ENCODE measurements around the gene FTO.

The FTO gene

DNA sequence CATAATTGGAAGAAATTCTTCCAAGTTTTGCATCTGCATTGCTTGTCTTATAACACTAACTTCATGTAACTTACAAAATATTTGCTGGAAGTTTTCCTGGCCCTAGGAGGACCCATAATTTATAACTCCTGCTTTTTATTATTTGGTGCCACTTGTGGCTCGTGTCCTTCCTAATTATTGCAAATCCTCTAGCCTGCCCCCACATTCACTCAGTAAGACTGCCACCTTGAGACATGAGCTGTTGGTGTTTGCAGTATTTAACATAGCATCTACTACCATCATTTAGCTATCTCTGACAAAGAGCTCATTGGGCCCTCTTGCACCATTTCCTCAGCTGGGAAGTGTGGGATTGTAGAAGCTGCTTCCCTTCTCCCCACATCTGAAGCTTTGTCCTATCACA lies 49.5 kb downstream of the FTO start:
- DNase-seq (ENCODE audit: low read depth in 2 of 3, low spot score in 1 of 3), result no peak

DNA sequence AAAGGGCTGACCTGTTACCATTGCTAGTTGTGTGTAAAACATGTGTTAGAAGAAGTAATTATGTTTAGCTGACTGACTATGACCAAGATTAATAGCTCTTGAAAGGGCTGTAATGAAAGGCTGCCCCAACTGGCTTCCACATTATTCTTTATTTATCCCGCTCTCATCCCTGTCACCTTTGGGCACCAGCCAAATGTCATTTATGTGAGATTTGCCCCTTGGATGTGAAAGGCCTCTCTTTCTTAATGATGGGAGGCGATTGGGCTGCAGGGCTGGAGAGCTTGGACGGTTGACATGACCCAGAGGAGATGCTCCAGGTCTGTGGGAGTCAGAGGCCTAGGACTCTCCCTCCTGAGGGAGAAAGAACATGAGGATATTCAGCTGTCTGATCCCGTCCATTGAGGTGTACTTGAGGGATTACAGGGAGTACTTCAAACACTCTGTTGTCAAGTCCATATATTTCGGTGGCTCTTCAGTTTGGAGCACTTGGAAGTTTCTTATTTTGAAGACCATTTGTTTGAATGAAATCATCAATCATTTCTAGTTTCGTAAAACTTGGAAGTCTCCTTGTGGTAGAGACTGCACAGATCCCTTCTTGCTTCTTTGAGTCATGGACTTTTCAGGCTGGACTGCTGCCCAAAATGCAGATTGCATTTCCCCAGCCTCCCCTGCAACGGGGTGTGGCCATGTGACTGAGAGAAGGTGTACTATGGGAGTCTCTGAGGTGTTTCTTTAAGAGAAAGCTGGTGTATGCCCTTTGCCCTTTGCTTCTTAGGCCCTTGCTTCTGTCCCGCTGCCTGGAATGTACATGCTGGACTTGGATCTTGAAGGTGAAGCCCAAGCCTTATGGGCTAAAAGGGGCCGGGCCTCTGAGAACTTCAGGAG lies 51.3 kb downstream of the FTO start:
- DNase-seq (ENCODE audit: low read depth in 2 of 3, low spot score in 1 of 3), result no peak

DNA sequence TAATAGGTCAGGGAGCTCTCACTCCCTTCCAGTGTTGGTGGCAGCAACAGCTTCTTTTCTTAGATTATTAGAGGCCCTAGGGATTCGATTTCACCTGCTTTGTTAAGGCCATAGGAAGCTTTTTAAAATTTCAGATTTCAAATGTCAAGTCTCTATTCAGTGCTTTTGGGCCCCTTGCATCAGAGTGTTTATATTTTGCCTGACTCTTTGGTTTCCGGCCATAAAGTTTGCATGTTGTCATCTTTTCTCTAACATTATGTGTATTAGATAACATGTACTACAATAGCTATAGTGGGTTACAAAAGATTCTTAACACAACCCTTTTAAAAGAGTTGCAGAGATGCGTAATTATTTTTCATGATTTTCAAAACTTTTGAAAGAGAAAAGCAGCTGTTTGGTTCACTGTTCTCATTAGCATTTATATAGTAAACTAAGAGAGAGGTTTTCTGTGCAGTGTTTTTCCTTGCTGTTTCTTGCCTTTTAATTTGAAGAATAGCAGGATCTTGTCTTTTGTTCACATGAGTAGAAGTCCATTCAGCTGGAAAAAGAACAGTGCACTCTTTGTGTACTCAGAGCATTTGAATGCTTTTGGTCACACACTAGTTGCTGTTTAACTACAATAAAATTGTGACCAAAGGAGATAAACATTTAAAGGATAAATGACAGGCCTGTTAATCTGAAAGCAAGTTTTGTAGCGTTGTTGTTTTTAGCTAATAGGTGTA lies 52.5 kb downstream of the FTO start:
- DNase-seq (ENCODE audit: low read depth in 2 of 3, low spot score in 1 of 3), result no peak

DNA sequence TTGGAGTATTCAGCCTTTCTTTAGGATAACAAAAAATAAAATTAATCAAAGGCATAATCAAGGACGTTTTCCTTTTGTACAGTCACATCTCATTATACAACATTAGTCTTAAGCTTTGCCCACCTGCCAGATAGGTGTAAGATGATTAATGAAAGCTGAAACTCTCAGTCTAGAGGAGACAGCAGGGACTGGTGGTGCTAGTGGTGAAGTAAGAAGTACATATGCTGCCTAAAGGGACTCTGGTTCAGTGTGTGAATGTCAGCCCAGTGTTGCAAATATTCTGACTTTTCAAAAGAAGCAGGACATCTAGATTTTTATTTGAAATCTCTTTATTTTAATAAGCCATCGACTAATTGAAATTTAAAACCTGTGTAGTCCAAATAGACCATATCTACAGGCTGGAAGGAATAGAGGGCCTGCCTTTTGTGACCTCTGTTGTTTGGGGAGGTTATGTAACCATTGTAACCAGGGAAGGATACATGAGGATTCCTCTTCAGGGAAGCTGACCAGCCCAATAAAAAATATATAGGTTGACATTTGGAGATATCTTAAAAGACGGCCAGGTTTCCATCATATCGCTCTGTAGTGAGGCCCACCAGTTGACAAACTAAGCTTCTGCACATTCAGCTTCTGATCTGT lies 54.1 kb downstream of the FTO start:
- no peak for DNase-seq (ENCODE audit: low read depth in 2 of 3, low spot score in 1 of 3)

DNA sequence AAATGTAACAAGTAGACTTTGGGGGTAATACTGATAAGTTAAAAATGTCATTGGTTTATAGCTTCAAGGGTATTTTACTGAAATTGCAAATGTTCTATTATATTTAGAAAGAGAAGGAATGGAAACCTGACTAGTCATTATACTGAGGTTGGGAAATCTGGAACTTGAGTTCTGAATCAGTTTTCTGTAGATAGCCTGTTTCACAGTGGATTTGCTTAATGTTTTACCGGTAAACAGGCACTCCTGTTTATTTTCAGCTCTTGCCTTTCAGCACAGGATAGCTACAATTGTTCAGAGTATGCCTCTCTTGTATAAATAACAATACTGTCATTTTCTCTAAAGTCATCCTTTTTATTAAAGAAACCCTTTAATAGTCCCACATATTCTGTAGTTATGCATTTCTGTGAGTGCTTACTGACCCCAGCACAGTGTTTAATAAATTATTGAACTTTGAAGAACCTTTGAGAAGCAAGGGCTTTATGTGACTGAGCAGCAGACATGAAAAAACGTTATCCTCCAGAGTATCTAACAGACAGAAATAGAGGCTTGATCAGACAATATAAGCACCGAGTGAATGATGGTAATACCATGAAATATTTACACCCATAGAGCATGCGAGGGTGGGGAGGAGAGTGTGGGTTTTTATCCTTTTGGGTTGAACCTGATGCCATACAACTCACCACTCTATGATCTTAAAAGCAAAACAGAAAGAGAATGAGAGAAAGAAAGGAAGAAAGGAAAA lies 58.2 kb downstream of the FTO start:
- DNase-seq (ENCODE audit: low read depth in 2 of 3, low spot score in 1 of 3), result no peak

DNA sequence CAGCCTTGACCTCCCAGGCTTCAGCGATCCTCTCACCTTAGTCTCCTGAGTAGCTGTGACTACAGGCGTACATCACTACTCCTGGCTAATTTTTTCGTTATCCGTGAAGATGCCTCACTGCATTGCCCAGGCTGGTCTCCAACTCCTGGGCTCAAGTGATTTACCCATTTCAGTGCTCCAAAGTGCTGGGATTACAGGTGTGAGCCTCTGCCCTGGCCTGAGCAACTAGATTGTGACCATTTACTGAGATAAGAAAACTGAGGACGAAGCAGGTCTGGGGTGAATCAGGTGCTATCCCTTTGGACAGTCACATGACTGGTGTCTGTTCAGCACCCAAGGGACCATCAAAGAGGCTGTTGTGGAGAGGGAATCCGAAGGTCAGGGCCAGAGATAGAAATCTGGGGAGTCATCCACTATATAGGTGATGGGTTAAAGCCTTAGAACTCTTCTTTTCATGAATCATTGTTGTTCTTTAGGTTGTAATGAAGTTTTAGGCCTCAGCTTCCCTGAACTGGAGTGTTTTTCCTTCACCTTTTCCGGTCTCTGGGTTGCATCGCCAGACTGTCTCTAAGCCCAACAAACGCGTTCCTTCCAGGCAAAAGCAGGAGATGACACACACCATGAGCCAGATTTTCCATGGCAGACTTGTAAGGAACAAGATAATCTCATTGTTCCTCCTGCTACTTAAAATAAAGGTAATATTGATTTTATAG lies 62.5 kb downstream of the FTO start:
- DNase-seq (ENCODE audit: low read depth in 2 of 3, low spot score in 1 of 3), result no peak

DNA sequence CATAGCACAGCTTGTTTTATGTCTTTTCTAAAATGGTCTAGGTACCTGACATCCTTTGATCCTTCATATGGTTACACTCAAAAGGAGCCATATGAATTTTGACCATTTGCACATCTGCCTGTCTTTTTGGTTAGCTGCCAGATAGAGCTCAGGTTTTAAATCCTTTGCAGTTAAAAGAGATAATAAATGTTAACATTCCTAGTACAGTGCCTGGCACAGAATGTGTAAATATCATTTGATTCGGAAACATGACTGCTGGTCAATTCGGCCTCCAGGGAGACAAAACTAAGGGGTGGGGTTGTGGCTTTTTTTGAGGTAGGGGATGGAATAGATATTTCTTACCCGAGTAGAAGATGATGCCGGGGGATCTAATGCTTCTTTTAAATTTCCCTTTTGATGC lies 64.2 kb downstream of the FTO start:
- no peak for DNase-seq (ENCODE audit: low read depth in 2 of 3, low spot score in 1 of 3)

DNA sequence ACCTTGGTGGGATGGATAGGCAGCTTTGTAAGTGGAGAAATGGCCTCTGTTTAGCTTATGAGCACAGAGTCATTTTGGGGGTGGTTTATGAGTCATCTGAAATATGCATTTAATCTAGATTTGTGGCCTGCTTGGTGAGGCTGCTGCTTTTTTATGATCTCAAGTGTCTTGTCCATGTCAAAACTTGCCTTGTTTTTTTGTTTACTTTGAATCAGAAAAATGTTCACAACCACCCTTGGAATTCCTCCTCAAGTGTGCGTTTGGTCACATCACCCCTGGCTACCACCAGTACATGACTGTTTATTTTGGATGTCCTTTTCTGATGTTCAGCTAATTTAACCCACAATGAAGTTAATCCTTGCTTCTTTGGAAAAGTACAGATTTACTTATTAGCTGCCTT lies 64.6 kb downstream of the FTO start:
- DNase-seq (ENCODE audit: low read depth in 2 of 3, low spot score in 1 of 3), result no peak

DNA sequence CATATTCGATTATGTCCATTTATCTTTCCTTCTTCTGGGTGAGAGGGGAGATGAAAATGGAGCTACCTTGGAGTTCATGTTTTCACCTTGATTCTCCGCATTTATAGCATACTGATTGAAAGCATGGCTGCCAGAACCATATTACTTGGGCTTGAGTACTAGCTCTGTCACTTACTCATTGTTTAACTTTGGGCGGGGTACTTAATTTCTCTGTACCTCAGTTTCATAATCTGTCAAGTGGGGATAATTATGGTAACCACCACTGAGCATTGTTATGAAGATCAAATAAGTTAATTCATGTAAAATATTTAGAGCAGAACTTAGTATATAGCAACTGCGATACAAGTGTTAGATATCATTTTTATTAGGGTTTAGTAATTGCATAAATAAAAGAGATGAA lies 65.2 kb downstream of the FTO start:
- DNase-seq (ENCODE audit: low read depth in 2 of 3, low spot score in 1 of 3), result no peak

DNA sequence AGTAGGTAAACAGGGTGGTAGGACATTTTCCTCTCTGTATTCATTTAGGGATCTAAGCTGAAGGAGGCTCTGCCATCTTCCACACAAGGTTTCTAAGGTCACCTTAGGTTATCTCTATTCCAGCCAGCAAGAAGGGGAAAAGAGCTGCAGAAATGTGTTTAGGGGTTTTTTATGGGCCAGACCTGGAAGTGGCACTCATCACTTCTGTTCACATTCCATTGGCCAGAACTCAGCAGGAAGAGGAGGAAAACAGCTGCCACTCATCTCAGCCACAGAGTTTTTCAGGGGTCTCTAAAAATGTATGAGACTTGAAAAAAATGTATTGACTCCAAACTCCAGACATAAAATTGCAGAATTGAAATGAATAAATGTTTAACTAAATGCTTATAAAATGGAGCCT lies 65.8 kb downstream of the FTO start:
- DNase-seq (ENCODE audit: low read depth in 2 of 3, low spot score in 1 of 3), result no peak

DNA sequence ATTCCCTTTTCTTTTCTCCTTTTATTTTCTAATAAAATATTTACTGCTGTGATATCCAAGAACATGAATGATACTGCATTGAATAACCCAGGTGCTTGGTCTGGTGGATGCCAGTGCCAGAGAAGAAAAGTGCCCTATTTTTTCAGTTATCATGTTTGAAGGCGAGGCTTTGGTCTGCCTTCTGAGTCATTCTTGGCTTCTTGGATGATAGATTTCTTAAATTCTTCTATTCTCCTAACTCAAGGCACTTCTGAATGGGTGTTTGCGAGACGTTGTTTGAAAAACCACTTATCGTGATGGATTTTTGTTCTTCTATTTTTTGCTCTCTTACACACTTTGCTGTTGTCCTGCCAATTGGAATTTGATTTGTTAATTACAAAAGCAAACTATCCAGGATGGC lies 66.7 kb downstream of the FTO start:
- no peak for DNase-seq (ENCODE audit: low read depth in 2 of 3, low spot score in 1 of 3)

DNA sequence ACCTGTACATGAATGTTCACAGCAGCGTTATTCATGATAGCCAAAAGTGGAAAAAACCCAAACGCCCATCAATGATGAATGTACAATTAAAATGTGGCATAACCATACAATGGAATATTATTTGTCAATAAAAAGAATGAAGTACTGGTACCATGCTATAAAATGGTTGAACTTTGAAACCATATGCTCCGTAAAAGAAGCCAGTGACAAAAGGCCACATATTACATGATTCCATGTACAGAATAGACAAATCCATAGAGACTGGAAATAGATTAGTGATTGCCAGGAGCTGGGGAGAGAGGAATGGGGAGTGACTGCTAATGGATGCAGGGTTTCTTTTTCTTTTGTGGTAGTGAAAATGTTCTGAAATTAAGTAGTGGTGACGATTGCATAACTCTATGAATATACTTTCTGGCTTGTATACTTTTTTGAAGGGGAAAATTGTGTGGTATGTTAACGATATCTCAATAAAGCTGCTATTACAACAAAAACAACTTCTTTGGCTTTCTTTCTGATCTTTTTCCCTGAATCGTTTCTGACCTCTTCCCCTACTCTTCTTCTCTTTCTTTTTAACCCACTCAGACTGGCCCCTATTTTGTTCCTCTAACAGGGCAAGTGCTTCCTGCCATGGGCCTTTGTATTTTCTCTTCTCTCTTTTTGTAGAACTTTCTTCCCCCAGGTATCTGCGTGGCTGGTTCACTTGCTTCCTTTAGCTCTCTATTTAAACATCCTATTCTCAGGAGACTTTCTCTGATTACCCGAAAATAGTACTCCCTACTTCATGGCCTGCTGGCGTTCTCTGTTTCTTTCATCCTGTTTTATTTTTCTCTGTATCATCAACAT lies 67.9 kb downstream of the FTO start:
- DNase-seq (ENCODE audit: low read depth in 2 of 3, low spot score in 1 of 3), result no peak

DNA sequence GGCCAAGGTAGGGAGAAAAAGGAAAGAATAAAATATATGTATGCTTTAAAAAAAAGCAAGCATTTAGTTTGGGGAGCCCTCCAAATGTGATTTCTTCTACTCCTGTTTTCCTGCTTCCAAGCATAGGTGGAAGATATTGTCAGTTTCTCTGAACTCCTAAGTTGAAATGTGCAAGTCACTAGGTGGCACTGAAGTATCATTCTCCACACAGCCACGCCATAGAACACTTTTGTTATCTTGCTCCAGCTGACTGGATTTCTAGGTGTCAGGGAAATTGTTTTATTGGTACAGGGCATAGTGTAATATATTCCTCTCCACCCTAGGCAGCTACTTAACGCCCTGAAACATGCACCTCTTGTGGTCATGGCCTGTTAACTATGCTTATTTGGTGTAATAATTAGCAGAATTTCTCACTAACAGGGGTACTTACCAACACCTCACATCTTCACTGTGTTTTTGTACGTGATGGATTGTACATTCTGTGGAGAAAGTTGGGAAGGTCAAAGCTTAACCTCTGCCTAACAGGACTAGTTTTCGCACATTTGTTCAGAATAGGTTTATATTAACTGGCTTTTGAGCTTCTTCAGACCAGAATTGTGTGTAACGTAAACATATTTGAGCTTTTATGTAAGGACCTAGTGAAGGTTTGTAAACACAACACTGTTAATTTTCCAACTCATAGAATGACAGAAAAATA lies 69.3 kb downstream of the FTO start:
- DNase-seq (ENCODE audit: low read depth in 2 of 3, low spot score in 1 of 3), result no peak

DNA sequence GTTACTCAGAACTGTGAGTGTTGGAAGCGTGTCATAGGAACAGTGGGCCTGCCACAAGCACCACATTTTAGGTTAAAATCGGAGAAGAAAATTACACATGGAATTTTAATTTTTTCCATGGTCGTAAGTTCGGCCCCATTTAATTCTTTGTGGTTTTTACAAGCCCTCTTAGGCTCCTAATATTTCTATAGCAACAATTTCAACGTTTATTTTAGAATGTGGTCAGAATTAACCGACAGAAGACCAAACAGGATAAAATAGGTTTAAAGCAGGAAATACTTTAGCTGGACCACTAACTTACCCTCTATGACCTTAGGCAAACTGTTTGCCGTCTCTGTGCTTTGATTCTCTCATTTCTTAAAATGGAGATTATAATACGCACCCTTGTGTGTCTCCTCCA lies 69.9 kb downstream of the FTO start:
- no peak for DNase-seq (ENCODE audit: low read depth in 2 of 3, low spot score in 1 of 3)

DNA sequence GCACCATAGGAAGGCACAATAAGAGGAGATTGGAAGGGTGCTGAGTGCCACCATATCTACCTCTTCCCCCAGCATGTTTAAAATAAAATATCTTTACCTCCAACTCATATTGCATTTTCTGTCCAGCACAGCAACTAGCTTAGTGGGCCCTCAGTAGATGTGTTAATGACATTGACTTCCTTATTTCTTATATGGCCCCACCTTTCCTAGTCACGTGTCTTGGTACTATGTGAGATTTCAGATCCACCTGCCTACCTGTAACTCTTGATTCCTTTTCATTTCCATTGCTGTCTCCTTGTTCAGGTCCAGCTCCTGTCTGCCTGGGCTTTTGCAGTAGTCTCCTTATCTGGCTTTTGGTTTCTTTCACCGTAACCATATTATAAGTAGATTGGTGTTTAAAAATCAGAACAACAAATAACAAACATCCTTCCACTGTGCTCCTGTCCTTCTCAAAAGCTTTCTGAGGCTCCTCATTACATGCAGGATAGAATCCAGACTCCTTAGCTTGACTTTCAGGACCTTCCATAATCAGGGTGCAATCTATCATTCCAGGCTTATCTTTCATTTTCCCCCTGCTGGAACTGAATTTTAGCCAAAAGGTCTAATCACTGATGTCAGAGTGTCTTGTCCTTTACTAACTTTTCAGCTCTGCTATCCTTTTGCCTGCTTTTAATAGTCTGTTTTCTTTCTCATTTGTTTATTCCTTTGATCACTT lies 71.3 kb downstream of the FTO start:
- no peak for DNase-seq (ENCODE audit: low read depth in 2 of 3, low spot score in 1 of 3)

DNA sequence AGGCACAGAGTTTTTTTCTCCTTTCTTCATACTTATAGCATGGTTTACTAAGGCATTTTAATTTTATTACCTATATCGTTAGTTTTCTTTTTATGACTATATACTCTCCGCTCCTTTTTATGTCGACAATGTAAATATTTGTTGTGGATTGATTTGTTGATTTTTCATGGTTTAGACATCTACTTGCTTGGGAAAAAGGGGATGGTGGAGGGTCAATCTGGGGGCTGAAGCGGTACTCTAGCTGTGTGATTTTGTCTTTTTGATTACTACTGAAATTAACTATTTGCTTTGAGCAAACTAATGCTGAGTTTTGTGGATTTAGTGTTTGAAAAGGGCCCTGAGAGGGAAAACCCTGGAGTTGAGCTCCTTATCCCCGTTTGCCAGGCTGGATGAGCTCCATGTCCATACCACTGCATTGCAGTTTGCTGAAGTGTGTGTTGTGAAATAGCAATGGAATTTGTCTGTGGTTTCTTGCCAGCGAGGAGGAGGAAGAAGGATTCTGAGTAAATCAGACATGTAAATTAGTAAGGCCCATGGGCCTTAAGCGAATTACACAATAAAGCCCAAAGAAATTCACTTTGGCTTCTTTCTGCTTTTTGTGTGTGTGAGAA lies 72.0 kb downstream of the FTO start:
- no peak for DNase-seq (ENCODE audit: low read depth in 2 of 3, low spot score in 1 of 3)

DNA sequence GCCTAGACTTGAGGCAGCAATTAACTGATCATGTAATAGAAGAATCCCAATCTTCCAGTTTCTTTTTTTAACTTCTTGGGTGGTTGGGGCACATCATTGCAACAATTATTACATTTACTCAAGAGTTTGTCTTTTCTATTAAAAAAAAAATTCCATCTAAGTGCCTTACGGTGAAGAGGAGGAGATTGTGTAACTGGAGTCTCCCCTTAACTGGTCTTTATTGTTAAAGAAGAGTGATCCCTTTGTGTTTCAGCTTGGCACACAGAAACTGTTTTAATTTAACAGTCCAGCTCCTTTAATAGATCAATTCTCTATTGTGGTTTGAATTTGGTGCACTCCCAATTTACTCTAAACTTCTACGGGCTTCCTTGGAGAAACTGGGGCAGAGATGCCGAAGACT lies 75.2 kb downstream of the FTO start:
- no peak for DNase-seq (ENCODE audit: low read depth in 2 of 3, low spot score in 1 of 3)

DNA sequence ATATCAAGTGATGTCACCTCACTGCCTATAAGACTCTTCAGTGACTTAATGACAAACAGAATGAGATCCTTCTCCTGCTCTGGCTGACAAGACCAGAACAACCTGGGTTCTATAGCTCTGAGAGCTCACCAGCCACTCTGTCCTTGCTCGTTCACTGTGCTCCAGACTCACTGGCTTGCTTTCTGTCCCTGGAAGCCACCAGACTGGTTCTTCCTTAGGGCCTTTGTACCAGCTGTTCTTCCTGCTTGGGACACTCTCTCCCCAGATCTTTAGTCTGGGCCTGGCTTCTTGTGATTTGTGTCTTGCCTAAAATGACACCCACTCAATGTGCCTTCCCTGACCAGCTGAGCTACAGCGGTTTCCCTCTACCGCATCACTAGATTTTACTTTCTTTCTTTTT lies 76.1 kb downstream of the FTO start:
- DNase-seq (ENCODE audit: low read depth in 2 of 3, low spot score in 1 of 3), result no peak
